NCI-H69 (cell line): ENCODE results near the gene LIMS1.
A peak's percentile ranks its signal among the peaks of the same experiment; 100 is the strongest.

Experiments used
- DNase-seq: peaks from one replicate; lab custom pipeline; 2025; lab: John Stamatoyannopoulos, UW

Gene LIMS1

GRCh38 chr2:108615480-108616090, 81.3 kb downstream of the LIMS1 start:
- peak; percentile 63 for DNase-seq

GRCh38 chr2:108616318-108616717, 82.0 kb downstream of the LIMS1 start:
- DNase-seq: no peak

- DNase-seq: peak; percentile 87
Measured at GRCh38 chr2:108616751-108617161, 82.5 kb downstream of the LIMS1 start.

- peak; percentile 80 for DNase-seq
Measured at GRCh38 chr2:108617617-108618016, 83.3 kb downstream of the LIMS1 start.

GRCh38 chr2:108619925-108620620, 85.8 kb downstream of the LIMS1 start:
- DNase-seq: peak; percentile 86

GRCh38 chr2:108620656-108621055, 86.4 kb downstream of the LIMS1 start:
- DNase-seq: peak; percentile 86

- DNase-seq: peak; percentile 85
Measured at GRCh38 chr2:108621087-108621559, 86.9 kb downstream of the LIMS1 start.

GRCh38 chr2:108621687-108622681, 87.7 kb downstream of the LIMS1 start:
- peak; percentile 34 for DNase-seq

GRCh38 chr2:108623616-108624015, 89.3 kb downstream of the LIMS1 start:
- DNase-seq: no peak

- no peak for DNase-seq
Measured at GRCh38 chr2:108625186-108625827, 91.0 kb downstream of the LIMS1 start.

- DNase-seq: no peak
Measured at GRCh38 chr2:108625828-108626195, 91.5 kb downstream of the LIMS1 start.

GRCh38 chr2:108626995-108627394, 92.7 kb downstream of the LIMS1 start:
- peak; percentile 4 for DNase-seq

GRCh38 chr2:108627911-108628567, 93.8 kb downstream of the LIMS1 start:
- no peak for DNase-seq

- no peak for DNase-seq
Measured at GRCh38 chr2:108628936-108629335, 94.7 kb downstream of the LIMS1 start.

- no peak for DNase-seq
Measured at GRCh38 chr2:108629417-108629816, 95.1 kb downstream of the LIMS1 start.

GRCh38 chr2:108630567-108631405, 96.5 kb downstream of the LIMS1 start:
- peak; percentile 47 for DNase-seq

GRCh38 chr2:108632332-108633160, 98.3 kb downstream of the LIMS1 start:
- DNase-seq: peak; percentile 88

GRCh38 chr2:108633409-108633808, 99.1 kb downstream of the LIMS1 start:
- peak; percentile 49 for DNase-seq

GRCh38 chr2:108634011-108634410, 99.7 kb downstream of the LIMS1 start:
- DNase-seq: peak; percentile 91
